Measurements from ENCODE around the gene ARHGEF17. TPM values are rescaled to one million over a fixed set of nuclear protein-coding genes. Genes with fewer than 3 reads are reported as not detected.
A peak's percentile ranks its signal among the peaks of the same experiment; 100 is the strongest.

The ARHGEF17 gene
- total RNA-seq, 3 donors from 2014 or later, result 7.6 to 75.8 (median 13.6) TPM

DNA sequence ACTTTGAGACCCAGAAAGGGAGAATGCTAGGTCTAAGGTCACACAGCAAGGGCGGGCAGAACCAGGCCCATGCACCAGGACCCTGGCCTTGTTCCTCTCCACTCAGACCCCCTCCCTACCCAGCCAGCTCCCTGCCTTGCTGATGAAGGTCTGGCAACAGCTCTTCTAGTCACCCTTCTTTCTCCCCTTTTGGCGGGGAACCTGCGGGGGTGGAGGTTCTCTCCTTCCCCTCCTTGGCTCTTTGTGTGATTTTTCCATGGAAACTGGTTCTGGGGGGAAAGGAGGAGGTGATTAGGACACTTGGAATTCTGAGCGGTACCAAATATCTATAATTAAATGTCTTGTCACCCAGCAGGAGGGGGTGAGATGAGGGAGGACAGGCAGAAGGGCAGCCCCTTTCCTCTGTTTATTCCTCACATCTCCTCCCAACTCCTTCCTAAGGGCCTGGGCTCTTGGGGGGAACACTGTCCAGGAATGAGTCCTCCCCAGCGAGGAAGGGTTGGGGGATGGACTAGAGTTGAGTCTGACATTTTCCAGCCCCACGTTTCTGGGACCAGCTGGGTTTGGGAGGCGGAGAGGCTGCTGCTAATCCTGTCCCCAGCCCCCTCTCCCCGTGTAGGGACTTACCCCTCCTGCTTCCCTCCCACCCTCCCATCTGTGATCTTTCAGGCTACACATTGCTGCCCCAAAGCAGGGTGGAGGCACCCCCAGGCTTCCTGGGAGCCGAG is 7.4 kb downstream of the ARHGEF17 start:
- Histone ChIP-seq H3K4me1 (ENCODE audit: low read depth) (peaks cover 9% of the 10 kb centered on the region), H3K9me3 (no peaks in the 10 kb centered on the region), H3K36me3 (ENCODE audit: low read depth) (no peaks in the 10 kb centered on the region), H3K4me3 (no peak overlapping the region)
- TF ChIP-seq, protein P1, sequence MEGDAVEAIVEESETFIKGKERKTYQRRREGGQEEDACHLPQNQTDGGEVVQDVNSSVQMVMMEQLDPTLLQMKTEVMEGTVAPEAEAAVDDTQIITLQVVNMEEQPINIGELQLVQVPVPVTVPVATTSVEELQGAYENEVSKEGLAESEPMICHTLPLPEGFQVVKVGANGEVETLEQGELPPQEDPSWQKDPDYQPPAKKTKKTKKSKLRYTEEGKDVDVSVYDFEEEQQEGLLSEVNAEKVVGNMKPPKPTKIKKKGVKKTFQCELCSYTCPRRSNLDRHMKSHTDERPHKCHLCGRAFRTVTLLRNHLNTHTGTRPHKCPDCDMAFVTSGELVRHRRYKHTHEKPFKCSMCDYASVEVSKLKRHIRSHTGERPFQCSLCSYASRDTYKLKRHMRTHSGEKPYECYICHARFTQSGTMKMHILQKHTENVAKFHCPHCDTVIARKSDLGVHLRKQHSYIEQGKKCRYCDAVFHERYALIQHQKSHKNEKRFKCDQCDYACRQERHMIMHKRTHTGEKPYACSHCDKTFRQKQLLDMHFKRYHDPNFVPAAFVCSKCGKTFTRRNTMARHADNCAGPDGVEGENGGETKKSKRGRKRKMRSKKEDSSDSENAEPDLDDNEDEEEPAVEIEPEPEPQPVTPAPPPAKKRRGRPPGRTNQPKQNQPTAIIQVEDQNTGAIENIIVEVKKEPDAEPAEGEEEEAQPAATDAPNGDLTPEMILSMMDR (IDR thresholded peaks at IDR 0.05), result no peak
- intact Hi-C loops (cut with DNase I, micrococcal nuclease), result no loop called here
- no peak for DNase-seq
- ATAC-seq, result no peak

DNA sequence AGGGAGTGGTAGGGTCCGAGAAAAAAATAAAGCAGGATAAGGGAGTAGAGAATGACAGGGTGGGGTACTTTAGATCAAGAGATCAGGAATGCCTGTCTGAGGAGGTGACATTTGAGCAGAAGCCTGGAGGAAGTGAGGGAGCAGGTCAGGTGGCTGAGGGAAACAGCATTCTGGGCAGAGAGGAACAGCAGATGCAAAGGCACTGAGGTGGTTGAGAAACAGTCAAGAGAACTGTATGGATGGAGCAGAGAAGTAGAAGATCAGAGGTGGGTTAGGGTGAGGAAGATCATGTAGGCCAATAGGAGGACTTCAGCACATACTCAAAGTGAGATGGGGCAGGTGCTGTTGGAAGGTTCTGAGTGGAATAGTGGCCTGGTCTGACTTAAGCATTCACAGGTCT is 8.3 kb downstream of the ARHGEF17 start:
- ATAC-seq, result no peak
- no peaks in the 10 kb centered on the region for H3K9me3 ChIP-seq

GRCh38 chr11:73317373-73317772 is 9.3 kb downstream of the ARHGEF17 start:
- DNase-seq (peak; percentile 29 to 56 (median 55)), ATAC-seq (no peak)
- Histone ChIP-seq H3K4me1 (ENCODE audit: low read depth) (peaks cover 15% of the 10 kb centered on the region), H3K9me3 (no peaks in the 10 kb centered on the region), H3K36me3 (ENCODE audit: low read depth) (no peaks in the 10 kb centered on the region), H3K4me3 (no peak overlapping the region)
- TF ChIP-seq, protein P1 (IDR thresholded peaks at IDR 0.05), result no peak
- intact Hi-C loops (cut with DNase I, micrococcal nuclease), result no loop called here

More for the DNA sequence above, 8.3 kb downstream of the ARHGEF17 start:
- no peak for DNase-seq
- H3K36me3 ChIP-seq (ENCODE audit: low read depth), result no peaks in the 10 kb centered on the region
- no peak overlapping the region for H3K4me3 ChIP-seq
- TF ChIP-seq, protein P1 (IDR thresholded peaks at IDR 0.05), result no peak
- peaks cover 14% of the 10 kb centered on the region for H3K4me1 ChIP-seq (ENCODE audit: low read depth)
- intact Hi-C loops (cut with DNase I, micrococcal nuclease), result no loop called here

GRCh38 chr11:73317803-73318202 is 9.7 kb downstream of the ARHGEF17 start:
- TF ChIP-seq, protein P1 (IDR thresholded peaks at IDR 0.05), result no peak
- peaks cover 15% of the 10 kb centered on the region for H3K4me1 ChIP-seq (ENCODE audit: low read depth)
- H3K36me3 ChIP-seq (ENCODE audit: low read depth), result no peaks in the 10 kb centered on the region
- H3K4me3 ChIP-seq, result no peak overlapping the region
- H3K9me3 ChIP-seq, result no peaks in the 10 kb centered on the region
- DNase-seq (no peak), ATAC-seq (no peak)
- intact Hi-C loops (cut with DNase I, micrococcal nuclease), result no loop called here

DNA sequence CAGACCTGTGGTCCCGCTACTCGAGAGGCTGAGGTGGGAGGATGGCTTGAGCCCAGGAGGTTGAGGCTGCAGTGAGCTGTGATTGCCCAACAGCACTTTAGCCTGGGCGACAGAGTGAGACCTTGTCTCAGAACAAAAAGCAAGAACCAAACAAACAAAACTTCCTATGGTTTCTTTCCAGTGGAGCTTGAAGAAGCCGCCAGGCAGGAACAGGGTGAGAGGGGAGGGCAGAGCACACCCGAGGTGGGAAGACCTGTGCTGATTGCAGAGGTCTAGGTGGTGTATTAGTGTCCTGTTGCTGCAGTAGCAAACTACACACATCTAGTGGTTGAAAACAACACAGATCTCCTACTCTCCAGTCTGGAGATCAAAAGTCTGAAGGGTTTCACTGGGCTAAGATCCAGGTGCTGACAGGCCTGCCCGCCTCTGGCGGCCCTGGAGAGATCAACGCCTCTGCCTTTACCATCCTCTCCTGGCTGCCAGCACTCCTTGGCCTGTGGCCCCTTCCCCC is 10.5 kb downstream of the ARHGEF17 start:
- peaks cover 9% of the 10 kb centered on the region for H3K4me1 ChIP-seq (ENCODE audit: low read depth)
- DNase-seq (no peak), ATAC-seq (no peak)
- H3K36me3 ChIP-seq (ENCODE audit: low read depth), result no peaks in the 10 kb centered on the region
- TF ChIP-seq, protein P1 (IDR thresholded peaks at IDR 0.05), result no peak
- H3K9me3 ChIP-seq, result no peaks in the 10 kb centered on the region
- intact Hi-C loops (cut with DNase I, micrococcal nuclease), result no loop called here
- no peak overlapping the region for H3K4me3 ChIP-seq
